Psoas muscle (tissue), 8 donors: ENCODE data around the gene GATA5. TPM values are rescaled to one million over a fixed set of nuclear protein-coding genes. Genes with fewer than 3 reads are reported as not detected.
"Not testable (repeated sequence)": the region's sequence is repeated elsewhere in the genome, so short reads cannot be mapped to it uniquely, and the experiment has no call there.

Experiments
- ATAC-seq, 4 donors: fragments of 200-7000 bp; cut with Tn5 transposase; one replicate each; pipeline ENCODE4 v1.9.1; 2020; ENCODE audit warnings: moderate library complexity in 3 of 4, mild to moderate bottlenecking in 2 of 4
- DNase-seq, 2 donors: peaks; one replicate each; pipeline ENCODE4 v3.0.0-alpha.2; 2020
- H3K27ac ChIP-seq: fragments of 200-600 bp; one replicate; pipeline ENCODE4 v1.8.0; 2022
- H3K27me3 ChIP-seq, 3 donors: fragments of 200-600 bp in 1 of 3; one replicate each; pipeline versions ENCODE4 v1.6.1 to v1.8.0; 2013 to 2022; ENCODE audit warnings: low read length in 2 of 3, mild to moderate bottlenecking in 2 of 3, moderate library complexity in 1 of 3; ENCODE audit not compliant: insufficient read depth in 3 of 3
- H3K36me3 ChIP-seq, 2 donors: fragments of 200-600 bp in 1 of 2; one replicate each; pipeline versions ENCODE4 v1.6.1 to v1.8.0; 2013 to 2022; ENCODE audit warnings: low read depth in 1 of 2, mild to moderate bottlenecking in 1 of 2, moderate library complexity in 1 of 2; ENCODE audit not compliant: insufficient read depth in 1 of 2
- H3K4me1 ChIP-seq: fragments of 200-600 bp; one replicate; pipeline ENCODE4 v1.8.0; 2022
- H3K4me3 ChIP-seq: fragments of 200-600 bp; one replicate; pipeline ENCODE4 v1.8.0; 2022; ENCODE audit warnings: mild to moderate bottlenecking
- H3K9me3 ChIP-seq: fragments of 200-600 bp; one replicate; pipeline ENCODE4 v1.8.0; 2022
- CTCF ChIP-seq: fragments of 200-600 bp; IDR thresholded peaks from one replicate; pipeline ENCODE4 v1.8.0; 2022; ENCODE audit warnings: antibody characterized with exemption
- WGBS, 3 donors: extraction: QIAGEN DNeasy Blood & Tissue Kit; methylation state at CpG; one replicate each; pipeline versions ENCODE4 v1.1.6 to v1.1.7; 2013; 5-methylcytosine and 5-hydroxymethylcytosine counted together
- intact Hi-C, 2 donors: fragments of 100-400 bp; cut with DNase I; formaldehyde crosslinking; loops; one replicate each; pipeline versions ENCODE4 v1.11.0 to v1.14.2; 2022
- polyA plus RNA-seq, 3 donors: library from polyadenylated mRNA; stranded (reverse); fragments of 200-250 nt; gene quantifications; one replicate each; pipeline ENCODE4 v1.2.3, GENCODE V29; 2013
- total RNA-seq, 4 donors: library from RNA; stranded (reverse); fragmentation: NEBNext Ultra II Directional in 2 of 4; extraction: Animal tissue kit (Norgen Biotek cat#: 25700) in 2 of 4; gene quantifications; one replicate each; pipeline versions ENCODE4 v1.2.1 to v1.2.4, GENCODE V29; 2021 to 2023
- donor health status: healthy with polysubstance abuse.
- donor health status: DM: no; HTN: no; CAD: no; lungs with moderate emphysema.
- donor health status: Bipolar disorder and iron deficiency.
- donor health status: healthy.
- donor health status: DM: yes; HTN: yes; CAD: no.
- donor health status: DM: no; HTN: no; CAD: no.
- donor health status: DM: no; HTN: no; CAD: no.
- donor health status: DM: yes; HTN: yes; CAD: no.

The GATA5 gene
- total and polyA plus RNA-seq, 7 donors: 0.01 to 0.14 (median 0.08) TPM; not detected in 3

DNA sequence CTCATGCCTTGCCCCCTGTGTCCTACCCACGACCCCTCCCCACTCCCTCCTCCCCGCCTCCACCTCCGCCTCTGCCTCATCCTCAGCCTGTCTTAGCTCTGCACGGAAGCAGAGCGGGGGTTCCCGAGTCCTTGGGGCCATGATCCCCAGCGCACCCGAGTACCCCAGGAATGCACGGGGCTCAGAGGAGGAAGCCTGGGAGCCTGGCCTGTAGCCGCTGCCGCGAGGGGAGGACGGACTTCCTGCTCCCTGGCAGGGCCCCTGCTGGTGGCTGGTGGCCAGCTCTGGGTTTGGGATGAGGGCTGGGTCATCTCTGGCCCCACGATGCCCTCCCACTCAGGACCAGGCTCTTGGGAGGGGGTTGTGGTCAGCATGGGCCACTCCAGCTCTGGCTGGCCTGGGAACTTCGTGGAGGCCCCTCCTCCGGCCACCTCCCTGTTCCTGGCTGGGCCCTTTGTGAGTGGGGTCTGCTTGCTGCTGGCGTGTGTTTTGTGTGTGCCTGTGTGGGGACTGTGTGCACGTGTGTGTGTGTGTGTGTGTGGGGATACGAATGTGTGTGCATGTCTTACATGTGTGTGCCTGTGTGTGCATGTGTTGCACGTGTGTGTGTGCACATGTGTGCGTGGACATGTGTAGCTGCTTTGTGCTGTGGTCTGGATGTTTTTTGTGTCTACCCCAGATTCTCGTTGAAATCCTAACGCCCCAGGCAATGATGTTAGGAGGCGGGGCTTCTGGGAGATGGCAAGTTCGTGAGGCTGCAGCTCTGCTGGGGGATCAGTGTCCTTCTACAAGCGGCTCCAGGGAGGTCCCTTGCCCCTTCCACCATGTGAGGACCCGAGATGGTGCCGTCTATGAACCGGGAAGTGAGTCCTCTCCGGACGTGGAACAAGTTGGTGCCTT is 47.1 kb downstream of the GATA5 start:
- DNase-seq: no peak
- Histone ChIP-seq H3K9me3 (no peaks in the 10 kb centered on the region), H3K27me3 (peaks cover 0 to 19% (median 6%) of the 10 kb centered on the region in 3 donors), H3K4me3 (no peak overlapping the region), H3K4me1 (peaks cover 4% of the 10 kb centered on the region), H3K36me3 (no peaks in the 10 kb centered on the region), H3K27ac (no peak overlapping the region)
- WGBS, 3 donors: 59 to 71% (median 68%) methylated on average over 29 to 31 of the region's 31 CpGs
- intact Hi-C loops: no loop called here
- no peak for ATAC-seq
- TF ChIP-seq CTCF: no peak

- WGBS, 3 donors: 83 to 85% (median 84%) methylated on average over 9 to 10 of the region's 10 CpGs
- Histone ChIP-seq H3K27me3 (peaks cover 0 to 25% (median 9%) of the 10 kb centered on the region in 3 donors), H3K36me3 (no peaks in the 10 kb centered on the region), H3K4me1 (no peaks in the 10 kb centered on the region), H3K9me3 (no peaks in the 10 kb centered on the region), H3K4me3 (no peak overlapping the region), H3K27ac (no peak overlapping the region)
- ATAC-seq: no peak
- DNase-seq: no peak
- intact Hi-C loops: no loop called here
- no peak for TF ChIP-seq CTCF
Observed at GRCh38 chr20:62428002-62428372, 47.8 kb downstream of the GATA5 start.

DNA sequence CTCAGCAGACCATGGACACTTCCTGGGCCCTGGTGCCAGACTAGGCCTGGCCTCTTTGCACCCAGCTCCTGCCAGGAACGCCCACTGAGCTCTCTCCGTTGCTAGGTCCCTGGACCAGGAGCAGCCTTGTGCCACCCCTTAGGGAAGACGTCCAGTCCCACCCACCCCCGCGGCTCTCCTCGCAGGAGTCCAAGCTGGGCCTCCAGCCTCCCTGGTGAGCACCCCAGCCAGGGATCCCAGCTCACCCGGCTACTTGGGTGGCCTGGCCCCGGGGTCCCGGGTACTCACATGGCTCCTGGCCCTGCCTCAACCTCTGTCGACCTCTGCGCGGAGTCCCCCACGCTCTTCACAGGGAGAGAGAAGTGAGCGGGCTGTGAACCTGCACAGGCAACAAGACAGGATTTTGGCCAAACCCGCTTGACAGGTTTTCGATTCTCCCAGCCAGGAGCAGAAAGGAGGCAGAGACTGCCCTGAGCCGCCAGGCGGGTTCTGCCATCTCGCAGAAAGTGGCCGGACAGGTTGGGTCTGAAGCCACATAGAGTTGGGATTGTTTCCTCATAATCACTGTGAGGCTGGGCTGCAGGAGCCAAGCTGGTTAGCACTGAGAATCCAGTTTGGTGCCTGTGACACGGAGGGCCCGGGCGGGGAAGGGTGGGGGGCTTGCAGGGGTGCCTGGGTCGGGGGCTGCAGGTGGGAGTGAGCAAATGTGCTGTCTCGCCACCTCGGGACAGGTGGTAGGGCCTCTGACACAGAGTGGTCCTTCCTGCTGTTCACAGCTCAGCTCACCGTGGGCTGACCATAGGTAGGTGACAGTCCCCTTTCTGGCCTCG is 48.4 kb downstream of the GATA5 start, which contains the start of gene RBBP8NL:
Gene RBBP8NL (minus strand): TSS at position 368 of the 830 bp plus-strand sequence. CDS start 7,892 bp downstream, outside the sequence.
- WGBS, 3 donors: 73 to 79% (median 76%) methylated on average over 28 of the region's 28 CpGs
- TF ChIP-seq CTCF: no peak
- intact Hi-C loops: no loop called here
- Histone ChIP-seq H3K27me3 (peaks cover 0 to 26% (median 9%) of the 10 kb centered on the region in 3 donors), H3K4me1 (no peaks in the 10 kb centered on the region), H3K4me3 (no peak within 1 kb of the TSS), H3K9me3 (no peaks in the 10 kb centered on the region), H3K36me3 (no peaks in the 10 kb centered on the region), H3K27ac (no peak within 1 kb of the TSS)
- DNase-seq (no peak), ATAC-seq (no peak)

DNA sequence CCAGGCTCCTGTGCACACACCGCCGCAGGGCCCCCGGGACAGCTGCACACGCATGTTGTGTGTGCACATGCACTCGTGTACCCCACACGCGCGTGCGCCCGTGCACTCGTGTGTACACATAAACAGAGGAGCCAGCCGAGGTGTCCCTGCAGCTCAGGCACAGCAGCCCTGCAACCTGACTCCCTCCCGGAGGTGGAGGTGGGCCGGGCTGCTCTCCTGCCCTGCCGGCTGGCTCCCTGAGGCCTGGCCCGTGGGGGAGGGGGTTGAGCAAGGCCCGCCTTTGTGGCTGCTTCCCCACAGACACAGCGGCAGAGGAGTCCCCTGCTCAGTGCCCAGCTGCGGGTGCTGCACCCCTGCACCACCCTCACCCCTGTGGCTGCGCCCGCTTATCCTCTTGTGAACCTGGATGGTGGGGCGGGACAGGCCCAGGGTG is 49.1 kb downstream of the GATA5 start:
- Histone ChIP-seq H3K36me3 (no peaks in the 10 kb centered on the region), H3K27me3 (peaks cover 0 to 26% (median 9%) of the 10 kb centered on the region in 3 donors), H3K4me3 (no peak overlapping the region), H3K9me3 (no peaks in the 10 kb centered on the region), H3K27ac (no peak overlapping the region), H3K4me1 (no peaks in the 10 kb centered on the region)
- ATAC-seq (no peak), DNase-seq (no peak)
- intact Hi-C loops: no loop called here
- WGBS, 3 donors: 72 to 85% (median 73%) methylated on average over 21 to 22 of the region's 22 CpGs
- no peak for TF ChIP-seq CTCF

- DNase-seq, H3K9me3 ChIP-seq, H3K4me1 ChIP-seq, H3K4me3 ChIP-seq, intact Hi-C loops, H3K36me3 ChIP-seq, ATAC-seq, H3K27ac ChIP-seq: not testable (repeated sequence)
- WGBS, 3 donors: 97 to 98% (median 98%) methylated on average over 4 of the region's 4 CpGs
- H3K27me3 ChIP-seq: peaks cover 0 to 26% (median 9%) of the 10 kb centered on the region in 3 donors
Observed at GRCh38 chr20:62426059-62426348, 49.8 kb downstream of the GATA5 start.
